HTERT RPE-1 (cell line): ENCODE results near the gene GREB1.
"Not testable (repeated sequence)": the region's sequence is repeated elsewhere in the genome, so short reads cannot be mapped to it uniquely, and the experiment has no call there.

Experiments used
- in situ Hi-C: fragments of 300-500 bp; cut with MboI; formaldehyde crosslinking; loops from 4 replicates; pipeline ENCODE4 v1.14.3; 2020; ENCODE audit warnings: low sequenced_read_pairs

GREB1 gene

GRCh38 chr2:11658208-11659114 lies 124.6 kb downstream of the GREB1 start:
- in situ Hi-C loops, result no loop called here

- in situ Hi-C loops, result no loop called here
Observed at GRCh38 chr2:11659115-11659475, 125.2 kb downstream of the GREB1 start.

- in situ Hi-C loops, result no loop called here
Observed at GRCh38 chr2:11659851-11660250, 126.0 kb downstream of the GREB1 start.

- in situ Hi-C loops, result not testable (repeated sequence)
Observed at GRCh38 chr2:11660396-11660795, 126.6 kb downstream of the GREB1 start.

- in situ Hi-C loops, result no loop called here
Observed at GRCh38 chr2:11661891-11662435, 128.1 kb downstream of the GREB1 start.

- in situ Hi-C loops, result no loop called here
Observed at GRCh38 chr2:11662882-11663281, 129.0 kb downstream of the GREB1 start.

GRCh38 chr2:11663427-11663826 lies 129.6 kb downstream of the GREB1 start:
- in situ Hi-C loops, result no loop called here

- in situ Hi-C loops, result no loop called here
Observed at GRCh38 chr2:11665028-11665427, 131.2 kb downstream of the GREB1 start.

GRCh38 chr2:11665510-11666362 lies 131.9 kb downstream of the GREB1 start:
- in situ Hi-C loops, result no loop called here

GRCh38 chr2:11667194-11667593 lies 133.3 kb downstream of the GREB1 start:
- in situ Hi-C loops, result no loop called here

GRCh38 chr2:11667866-11668637 lies 134.2 kb downstream of the GREB1 start:
- in situ Hi-C loops, result no loop called here

GRCh38 chr2:11669454-11670291 lies 135.8 kb downstream of the GREB1 start, which contains the start of gene NTSR2:
Gene NTSR2, minus strand, starts transcription at chr2:11670195. Its CDS starts 66 bp downstream, at chr2:11670129.
- in situ Hi-C loops, result no loop called here

GRCh38 chr2:11672407-11672806 lies 138.6 kb downstream of the GREB1 start:
- in situ Hi-C loops, result no loop called here

GRCh38 chr2:11674983-11675382 lies 141.1 kb downstream of the GREB1 start:
- in situ Hi-C loops, result no loop called here

- in situ Hi-C loops, result no loop called here
Observed at GRCh38 chr2:11675423-11676112, 141.7 kb downstream of the GREB1 start.

- in situ Hi-C loops, result no loop called here
Observed at GRCh38 chr2:11676640-11677039, 142.8 kb downstream of the GREB1 start.

GRCh38 chr2:11677136-11678055 lies 143.6 kb downstream of the GREB1 start:
- in situ Hi-C loops, result no loop called here

GRCh38 chr2:11678306-11678960 lies 144.6 kb downstream of the GREB1 start:
- in situ Hi-C loops, result no loop called here
